K562 (cell line): ENCODE results near the gene IGSF3. TPM values are rescaled to one million over a fixed set of nuclear protein-coding genes. Genes with fewer than 3 reads are reported as not detected.

Experiments
- ATAC-seq: fragments of 200-7000 bp; cut with Tn5 transposase; 3 replicates; pipeline ENCODE4 v1.9.1; 2020; ENCODE audit warnings: moderate library complexity
- BruUV-seq: library from RNA; stranded (reverse); fragments of 400-500 nt; replicated peaks from 2 replicates; lab custom pipeline; 2021; lab: Mats Ljungman, UMichigan
- CTCF ChIA-PET: fragments of 300-600 bp; formaldehyde crosslinking; extraction: SDS; loops from one replicate; lab custom pipeline; 2021; ENCODE audit warnings: low intra/inter-chr PET ratio; lab: Yijun Ruan, JAX
- POLR2A ChIA-PET: fragments of 300-600, 350-650 bp; sonication (Branson Sonifier 250); formaldehyde crosslinking; extraction: SDS; loops from one replicate; lab custom pipeline; 2021; ENCODE audit warnings: antibody characterized with exemption, inconsistent platforms; lab: Yijun Ruan, JAX
- DNase-seq, 4 experiments: peaks; one replicate each; pipeline versions ENCODE4 v3.0.0 to v3.0.0-alpha.2; 2011 to 2018; ENCODE audit warnings: low spot score in 3 of 4, mixed read lengths in 3 of 4; ENCODE audit errors: extremely low read depth in 1 of 4
- FAIRE-seq: peaks from 2 replicates; lab custom pipeline; 2011; peaks lifted over from hg19 to GRCh38; lab: Jason Lieb, UNC
- H2AFZ ChIP-seq: 2 replicates; pipeline ENCODE4 v1.6.0; 2011; ENCODE audit warnings: low read depth, low read length, control low read depth, inconsistent platforms
- H3K27ac ChIP-seq: fragments of 200-600 bp; 3 replicates; pipeline ENCODE4 v1.8.0; 2011; ENCODE audit warnings: low read depth, mild to moderate bottlenecking, control low read depth, inconsistent platforms, low read length, moderate library complexity, mixed read lengths; ENCODE audit errors: extremely low read depth
- H3K27me3 ChIP-seq, 2 experiments: fragments of 300-600 bp in 1 of 2; 2 replicates in 1 of 2; 3 replicates in 1 of 2; pipeline versions ENCODE4 v1.6.0 to v1.8.0; 2011; ENCODE audit warnings: inconsistent platforms in 2 of 2, low read length in 2 of 2, mild to moderate bottlenecking in 1 of 2, mixed read lengths in 1 of 2, moderate library complexity in 1 of 2; ENCODE audit not compliant: control insufficient read depth in 2 of 2, insufficient read depth in 2 of 2
- H3K36me3 ChIP-seq: fragments of 300-600 bp; 3 replicates; pipeline ENCODE4 v1.8.0; 2011; ENCODE audit warnings: mild to moderate bottlenecking, low read length, inconsistent platforms; ENCODE audit not compliant: control insufficient read depth, insufficient read depth
- H3K4me1 ChIP-seq, 2 experiments: fragments of 200-600 bp in 1 of 2; replicated peaks in 1 of 2; 2 replicates in 1 of 2; 3 replicates in 1 of 2; pipeline versions ENCODE4 v1.5.1 to v1.8.0; 2011; ENCODE audit warnings: inconsistent platforms in 2 of 2, low read length in 2 of 2, mild to moderate bottlenecking in 1 of 2, mixed read lengths in 1 of 2, moderate library complexity in 1 of 2; ENCODE audit not compliant: control insufficient read depth in 2 of 2, insufficient read depth in 2 of 2
- H3K4me2 ChIP-seq: 2 replicates; pipeline ENCODE4 v1.6.1; 2011; ENCODE audit warnings: low read length, control low read depth, inconsistent platforms, mixed read lengths; ENCODE audit not compliant: insufficient read depth
- H3K4me3 ChIP-seq: fragments of 200-600 bp; sonication (generic), shearing (Covaris generic); 2 replicates; pipeline ENCODE4 v1.5.1; 2016; ENCODE audit warnings: control low read depth, inconsistent platforms
- H3K79me2 ChIP-seq: fragments of 200-600 bp; 3 replicates; pipeline ENCODE4 v1.8.0; 2011; ENCODE audit warnings: low read length, inconsistent platforms; ENCODE audit not compliant: control insufficient read depth, insufficient read depth
- H3K9ac ChIP-seq, 2 experiments: 2 replicates each; pipeline versions ENCODE4 v1.6.0 to v1.6.1; 2011; ENCODE audit warnings: low read depth in 2 of 2, low read length in 2 of 2, control low read depth in 1 of 2, inconsistent platforms in 1 of 2, mild to moderate bottlenecking in 1 of 2, mixed read lengths in 1 of 2; ENCODE audit not compliant: insufficient read depth in 1 of 2
- H3K9me1 ChIP-seq: one replicate; pipeline ENCODE4 v1.6.0; 2011; ENCODE audit warnings: inconsistent platforms, mild to moderate bottlenecking, low read length, moderate library complexity; ENCODE audit not compliant: control insufficient read depth, insufficient read depth
- H3K9me3 ChIP-seq: replicated peaks from 2 replicates; pipeline ENCODE4 v1.5.1; 2011; ENCODE audit warnings: low read depth, low read length, inconsistent platforms; ENCODE audit not compliant: control insufficient read depth, insufficient read depth
- H4K20me1 ChIP-seq: replicated peaks from 2 replicates; pipeline ENCODE4 v1.6.1; 2011; ENCODE audit warnings: low read length, inconsistent platforms, mixed read lengths; ENCODE audit not compliant: control insufficient read depth, insufficient read depth
- ASH1L ChIP-seq: fragments of 450-650 bp; IDR thresholded peaks from 2 replicates; pipeline ENCODE4 v1.6.1; 2018; ENCODE audit warnings: borderline replicate concordance, mild to moderate bottlenecking, low read depth; ENCODE audit not compliant: partially characterized antibody
- HSF4 ChIP-seq: fragments of 250-450 bp; sonication (Bioruptor Pico); IDR thresholded peaks from 2 replicates; pipeline ENCODE4 v2.1.2; 2022; ENCODE audit warnings: mild to moderate bottlenecking, moderate library complexity, borderline replicate concordance
- JUND ChIP-seq, 2 experiments: IDR thresholded peaks; 2 replicates in 1 of 2; 3 replicates in 1 of 2; pipeline ENCODE4 v1.6.1; 2011; ENCODE audit warnings: borderline replicate concordance in 2 of 2, low read depth in 2 of 2, low read length in 2 of 2, improper control_type of control experiment in 1 of 2, missing biosample characterization in 1 of 2, missing genetic modification characterization in 1 of 2, missing genetic modification reagents in 1 of 2
- MTA3 ChIP-seq: fragments of 450-650 bp; formaldehyde crosslinking; IDR thresholded peaks from 2 replicates; pipeline ENCODE4 v1.6.1; 2017; ENCODE audit warnings: mild to moderate bottlenecking, borderline replicate concordance
- MYNN ChIP-seq, 2 experiments: sonication (generic); formaldehyde crosslinking in 1 of 2; IDR thresholded peaks; 2 replicates each; pipeline versions ENCODE4 v1.5.0 to v1.6.1; 2016 to 2020; ENCODE audit warnings: antibody characterized with exemption in 1 of 2, missing genetic modification reagents in 1 of 2
- RBM14 ChIP-seq: fragments of 200-400 bp; formaldehyde crosslinking; IDR thresholded peaks from 2 replicates; pipeline ENCODE4 v1.6.1; 2018; ENCODE audit warnings: low read depth, mild to moderate bottlenecking, low read length, moderate library complexity, borderline replicate concordance; ENCODE audit not compliant: insufficient read depth
- SMAD2 ChIP-seq: fragments of 150-350 bp; IDR thresholded peaks from 2 replicates; pipeline ENCODE4 v1.6.1; 2014; ENCODE audit warnings: low read depth, mild to moderate bottlenecking, low read length
- SMAD4 ChIP-seq: fragments of 250-450 bp; sonication (Bioruptor Pico); conservative IDR thresholded peaks from 2 replicates; pipeline ENCODE4 v1.8.0; 2021; ENCODE audit warnings: inconsistent platforms, mild to moderate bottlenecking, moderate library complexity
- SMARCA5 ChIP-seq: fragments of 450-650 bp; IDR thresholded peaks from 2 replicates; pipeline ENCODE4 v1.6.1; 2016
- whole genome bisulfite sequencing: fragments of 100-300 bp; shearing (Covaris generic); methylation state at CpG from one replicate; pipeline ENCODE4 v1.1.6; 2016; ENCODE audit warnings: low coverage, mixed read lengths; ENCODE audit not compliant: insufficient coverage; ENCODE audit errors: missing lambda C conversion rate; 5-methylcytosine and 5-hydroxymethylcytosine counted together
- in situ Hi-C: fragments of 300-500 bp; cut with MboI; formaldehyde crosslinking; loops from 4 replicates; pipeline ENCODE4 v1.15.0; 2018; ENCODE audit warnings: inconsistent platforms, mixed read lengths
- intact Hi-C: fragments of 100-400 bp; cut with micrococcal nuclease; formaldehyde crosslinking; loops from 2 replicates; pipeline ENCODE4 v1.14.2; 2022
- polyA plus RNA-seq, 8 experiments: library from polyadenylated mRNA; depleted of rRNA in 4 of 8; stranded (reverse) in 5 of 8; unstranded in 3 of 8; fragments of >200 nt; fragmentation: Nextera tagmentation in 2 of 8; fragmentation: Illumina TruSeq in 1 of 8; extraction: Ambion mirVana in 2 of 8; extraction: Trizol in 1 of 8; gene quantifications; 2 replicates each; pipeline versions ENCODE4 v1.2.1 to v1.2.3, GENCODE V29; 2011 to 2014; ENCODE audit warnings: inconsistent platforms in 1 of 8, missing spikeins in 1 of 8
- total RNA-seq, 7 experiments: library from RNA; depleted of rRNA in 6 of 7; stranded (reverse); fragments of >200 nt in 6 of 7; fragmentation: Illumina TruSeq in 2 of 7; extraction: Trizol in 2 of 7; gene quantifications; 2 replicates each; pipeline versions ENCODE4 v1.2.1 to v1.2.3, GENCODE V29; 2011 to 2021; ENCODE audit warnings: low replicate concordance in 1 of 7
- TF ChIP-seq, protein P1 (sequence below): sonication (generic); formaldehyde crosslinking; IDR thresholded peaks from 2 replicates; pipeline ENCODE4 v1.8.0; 2022; ENCODE audit warnings: mild to moderate bottlenecking, missing genetic modification reagents
- TF ChIP-seq, protein P2 (sequence below), 2 experiments: fragments of 250-450 bp in 1 of 2; fragments of 450-650 bp in 1 of 2; sonication (Bioruptor Pico) in 1 of 2; IDR thresholded peaks; 2 replicates each; pipeline versions ENCODE4 v1.6.1 to v1.8.0; 2016 to 2021; ENCODE audit warnings: mild to moderate bottlenecking in 2 of 2, moderate library complexity in 2 of 2, missing compliant biosample characterization in 1 of 2, missing genetic modification characterization in 1 of 2
- TF ChIP-seq, protein P3 (sequence below): sonication (generic); formaldehyde crosslinking; IDR thresholded peaks from 2 replicates; pipeline ENCODE4 v1.8.1; 2023; ENCODE audit warnings: mild to moderate bottlenecking, missing genetic modification reagents

Gene IGSF3
- total and polyA plus RNA-seq, 9 of the 15 experiments (the other 6 are each of a cell fraction or from before 2014, with no cell fraction given): 1.1 to 15.0 (median 8.3) TPM

DNA sequence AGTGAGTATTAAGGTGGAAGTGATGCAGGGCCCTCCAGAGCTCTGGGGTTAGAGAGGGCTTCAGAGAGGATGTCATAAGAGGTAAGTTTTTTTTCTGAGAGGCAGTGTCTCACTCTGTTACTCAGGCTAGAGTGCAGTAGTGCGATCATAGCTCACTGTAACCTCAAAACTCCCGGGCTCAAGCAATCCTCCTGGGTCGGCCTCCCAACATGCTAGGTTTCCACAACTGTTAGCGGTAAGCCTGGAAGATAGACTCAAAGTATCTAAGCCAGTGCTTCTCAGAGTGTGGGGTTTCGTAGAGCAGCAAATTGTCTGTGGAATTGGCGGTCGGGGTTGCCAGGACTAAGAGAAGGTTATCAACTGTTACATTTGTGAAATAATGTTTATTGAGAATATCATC, 18.6 kb upstream of the IGSF3 start:
- WGBS: 63% methylated on average over 7 of the region's 7 CpGs
- Histone ChIP-seq H3K9me3 (no peaks in the 10 kb centered on the region), H4K20me1 (no peaks in the 10 kb centered on the region), H3K4me2 (peak overlapping the region; percentile 9), H3K9ac (peak overlapping the region; percentile 3 to 67; a peak in 3 of 4 replicates), H3K79me2 (no peaks in the 10 kb centered on the region), H2AFZ (peak overlapping the region; percentile 81), H3K36me3 (no peaks in the 10 kb centered on the region), H3K9me1 (no peaks in the 10 kb centered on the region), H3K4me3 (no peak overlapping the region), H3K4me1 (peaks cover 37 to 74% of the 10 kb centered on the region in 2 experiments), H3K27me3 (no peaks in the 10 kb centered on the region), H3K27ac (peak overlapping the region; percentile 91)
- intact Hi-C loops: loop anchor here (5.0 kb wide), 1 partner anchor 36 kb away; no protein-coding TSS in a partner anchor
- ATAC-seq: peak; percentile 4
- FAIRE-seq: no peak
- DNase-seq: peak in 1 of 4 experiments; percentile 51
- POLR2A ChIA-PET: interaction anchor here (1.1 kb wide), 1 partner anchor 14 kb away, joined by 5 read pairs; no protein-coding TSS in a partner anchor
- no TSS peak for BruUV-seq
- in situ Hi-C loops: no loop called here
- CTCF ChIA-PET: interaction anchor here (0.8 kb wide), 1 partner anchor 14 kb away, joined by 3 read pairs; no protein-coding TSS in a partner anchor
- no peak for TF ChIP-seq MYNN (IDR thresholded peaks at IDR 0.05)
- no peak for TF ChIP-seq MYNN (CRISPR knock-in tag; IDR thresholded peaks at IDR 0.05)
- TF ChIP-seq RBM14: no peak
- 0 out of 2 replicates have a peak, but pooled peaks have one; percentile 15 for TF ChIP-seq HSF4 (CRISPR knock-in tag)
- 0 out of 2 replicates have a peak, but pooled peaks have one; percentile 15 for TF ChIP-seq MTA3
- TF ChIP-seq SMAD2: no peak
- TF ChIP-seq SMARCA5: no peak
- TF ChIP-seq, protein P1, sequence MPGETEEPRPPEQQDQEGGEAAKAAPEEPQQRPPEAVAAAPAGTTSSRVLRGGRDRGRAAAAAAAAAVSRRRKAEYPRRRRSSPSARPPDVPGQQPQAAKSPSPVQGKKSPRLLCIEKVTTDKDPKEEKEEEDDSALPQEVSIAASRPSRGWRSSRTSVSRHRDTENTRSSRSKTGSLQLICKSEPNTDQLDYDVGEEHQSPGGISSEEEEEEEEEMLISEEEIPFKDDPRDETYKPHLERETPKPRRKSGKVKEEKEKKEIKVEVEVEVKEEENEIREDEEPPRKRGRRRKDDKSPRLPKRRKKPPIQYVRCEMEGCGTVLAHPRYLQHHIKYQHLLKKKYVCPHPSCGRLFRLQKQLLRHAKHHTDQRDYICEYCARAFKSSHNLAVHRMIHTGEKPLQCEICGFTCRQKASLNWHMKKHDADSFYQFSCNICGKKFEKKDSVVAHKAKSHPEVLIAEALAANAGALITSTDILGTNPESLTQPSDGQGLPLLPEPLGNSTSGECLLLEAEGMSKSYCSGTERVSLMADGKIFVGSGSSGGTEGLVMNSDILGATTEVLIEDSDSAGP (CRISPR knock-in tag): no peak
- TF ChIP-seq SMAD4: no peak
- TF ChIP-seq ASH1L: no peak
- no peak for TF ChIP-seq JUND (IDR thresholded peaks at IDR 0.05; ENCODE audit: borderline replicate concordance, low read depth, low read length)
- peak; percentile 11; the same call in 1 of the 3 replicates for TF ChIP-seq JUND (tag; IDR thresholded peaks at IDR 0.05; ENCODE audit: borderline replicate concordance, low read depth, low read length)
- TF ChIP-seq, protein P2, sequence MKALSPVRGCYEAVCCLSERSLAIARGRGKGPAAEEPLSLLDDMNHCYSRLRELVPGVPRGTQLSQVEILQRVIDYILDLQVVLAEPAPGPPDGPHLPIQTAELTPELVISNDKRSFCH (CRISPR knock-in tag; IDR thresholded peaks at IDR 0.05): no peak
- TF ChIP-seq, protein P2 (tag; IDR thresholded peaks at IDR 0.05): peak; percentile 24; the same call in 1 of the 2 replicates
- TF ChIP-seq, protein P3, sequence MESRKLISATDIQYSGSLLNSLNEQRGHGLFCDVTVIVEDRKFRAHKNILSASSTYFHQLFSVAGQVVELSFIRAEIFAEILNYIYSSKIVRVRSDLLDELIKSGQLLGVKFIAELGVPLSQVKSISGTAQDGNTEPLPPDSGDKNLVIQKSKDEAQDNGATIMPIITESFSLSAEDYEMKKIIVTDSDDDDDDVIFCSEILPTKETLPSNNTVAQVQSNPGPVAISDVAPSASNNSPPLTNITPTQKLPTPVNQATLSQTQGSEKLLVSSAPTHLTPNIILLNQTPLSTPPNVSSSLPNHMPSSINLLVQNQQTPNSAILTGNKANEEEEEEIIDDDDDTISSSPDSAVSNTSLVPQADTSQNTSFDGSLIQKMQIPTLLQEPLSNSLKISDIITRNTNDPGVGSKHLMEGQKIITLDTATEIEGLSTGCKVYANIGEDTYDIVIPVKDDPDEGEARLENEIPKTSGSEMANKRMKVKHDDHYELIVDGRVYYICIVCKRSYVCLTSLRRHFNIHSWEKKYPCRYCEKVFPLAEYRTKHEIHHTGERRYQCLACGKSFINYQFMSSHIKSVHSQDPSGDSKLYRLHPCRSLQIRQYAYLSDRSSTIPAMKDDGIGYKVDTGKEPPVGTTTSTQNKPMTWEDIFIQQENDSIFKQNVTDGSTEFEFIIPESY (CRISPR knock-in tag): peak; percentile 72; the same call in 1 of the 2 replicates
